ENCODE measurements around the gene ACTL8.

Gene ACTL8

GRCh38 chr1:17791480-17791879 lies 36.3 kb downstream of the ACTL8 start:
- Histone ChIP-seq H3K9me3 (ENCODE audit: low read length) (no peaks in the 10 kb centered on the region), H3K27me3 (ENCODE audit: control insufficient read depth in 1 of 2, insufficient read depth in 2 of 2, low read length in 2 of 2) (no peaks in the 10 kb centered on the region), H3K9ac (ENCODE audit: low read length) (no peak overlapping the region), H3K36me3 (ENCODE audit: insufficient read depth, low read length) (no peaks in the 10 kb centered on the region), H3K4me1 (ENCODE audit: insufficient read depth, low read length) (peaks cover 3% of the 10 kb centered on the region), H3K27ac (ENCODE audit: low read depth, low read length) (no peak overlapping the region), H3K4me3 (ENCODE audit: low read depth in 1 of 2, low read length in 2 of 2) (no peak overlapping the region)

DNA sequence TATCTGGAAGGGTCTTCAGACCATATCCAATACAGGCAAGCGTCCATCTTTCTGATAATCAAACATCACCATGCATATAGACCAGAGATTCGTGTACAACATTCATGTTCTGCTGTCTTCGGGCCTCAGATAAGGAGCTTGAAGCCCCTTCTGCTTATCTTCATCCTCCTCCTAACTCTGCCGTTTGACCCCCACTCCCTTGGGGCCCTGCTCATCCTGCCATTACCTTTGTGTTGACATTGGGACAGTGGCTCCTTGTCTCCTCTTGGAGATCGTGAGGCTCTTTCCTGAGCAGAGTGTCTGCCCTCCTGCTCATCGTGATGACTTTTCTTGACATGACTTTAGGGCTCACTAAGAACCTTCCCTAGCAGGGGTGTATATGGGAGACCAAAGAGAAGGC lies 37.3 kb downstream of the ACTL8 start:
- Histone ChIP-seq H3K9me3 (ENCODE audit: low read length) (no peaks in the 10 kb centered on the region), H3K27ac (ENCODE audit: low read depth, low read length) (no peak overlapping the region), H3K4me1 (ENCODE audit: insufficient read depth, low read length) (peaks cover 3% of the 10 kb centered on the region), H3K27me3 (ENCODE audit: control insufficient read depth in 1 of 2, insufficient read depth in 2 of 2, low read length in 2 of 2) (no peaks in the 10 kb centered on the region), H3K9ac (ENCODE audit: low read length) (no peak overlapping the region), H3K4me3 (ENCODE audit: low read depth in 1 of 2, low read length in 2 of 2) (no peak overlapping the region), H3K36me3 (ENCODE audit: insufficient read depth, low read length) (no peaks in the 10 kb centered on the region)

DNA sequence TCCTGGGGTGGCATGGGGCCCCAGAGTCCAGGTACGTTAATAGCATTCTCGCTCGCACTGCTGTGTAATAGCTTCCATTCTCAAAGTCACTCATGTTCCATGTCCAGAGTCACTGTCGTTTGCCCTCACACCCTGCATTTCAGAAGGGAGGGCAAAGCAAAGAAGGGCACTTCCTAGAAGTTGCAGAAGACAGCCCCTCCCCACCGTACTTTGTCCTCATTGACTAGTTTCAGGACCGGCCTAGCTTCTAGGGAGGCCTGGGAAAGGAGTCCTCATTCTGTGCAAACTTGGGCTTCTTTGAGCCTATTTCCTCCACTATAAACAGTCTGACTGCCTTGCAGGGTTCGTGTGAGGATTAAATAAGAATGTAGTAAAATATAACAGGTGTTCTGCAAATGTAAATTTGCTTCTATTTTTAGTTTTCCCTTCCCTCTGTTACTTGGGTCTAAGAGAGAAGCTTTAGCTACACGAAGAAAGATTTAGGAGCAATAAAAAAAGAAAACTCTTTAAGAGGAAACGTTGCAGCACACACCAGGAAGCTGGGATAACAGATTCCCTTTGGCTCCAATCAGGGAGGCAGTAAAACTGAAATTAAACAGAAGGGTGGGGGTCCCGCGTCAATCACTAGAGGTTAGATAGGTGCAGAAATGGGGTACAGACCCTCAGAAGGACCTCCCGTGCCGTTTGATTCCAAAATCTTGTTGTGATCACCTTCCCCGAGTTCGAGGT lies 40.1 kb downstream of the ACTL8 start:
- H3K9me3 ChIP-seq (ENCODE audit: low read length), result no peaks in the 10 kb centered on the region
- no peaks in the 10 kb centered on the region for H3K27me3 ChIP-seq (ENCODE audit: control insufficient read depth in 1 of 2, insufficient read depth in 2 of 2, low read length in 2 of 2)
- H3K4me1 ChIP-seq (ENCODE audit: insufficient read depth, low read length), result peaks cover 3% of the 10 kb centered on the region
- H3K27ac ChIP-seq (ENCODE audit: low read depth, low read length), result no peak overlapping the region
- no peak overlapping the region for H3K4me3 ChIP-seq (ENCODE audit: low read depth in 1 of 2, low read length in 2 of 2)
- no peaks in the 10 kb centered on the region for H3K36me3 ChIP-seq (ENCODE audit: insufficient read depth, low read length)
- no peak overlapping the region for H3K9ac ChIP-seq (ENCODE audit: low read length)

- H3K27me3 ChIP-seq (ENCODE audit: control insufficient read depth in 1 of 2, insufficient read depth in 2 of 2, low read length in 2 of 2), result no peaks in the 10 kb centered on the region
- H3K9ac ChIP-seq (ENCODE audit: low read length), result no peak overlapping the region
- peaks cover 3% of the 10 kb centered on the region for H3K4me1 ChIP-seq (ENCODE audit: insufficient read depth, low read length)
Observed at GRCh38 chr1:17795836-17796645, 40.9 kb downstream of the ACTL8 start.

DNA sequence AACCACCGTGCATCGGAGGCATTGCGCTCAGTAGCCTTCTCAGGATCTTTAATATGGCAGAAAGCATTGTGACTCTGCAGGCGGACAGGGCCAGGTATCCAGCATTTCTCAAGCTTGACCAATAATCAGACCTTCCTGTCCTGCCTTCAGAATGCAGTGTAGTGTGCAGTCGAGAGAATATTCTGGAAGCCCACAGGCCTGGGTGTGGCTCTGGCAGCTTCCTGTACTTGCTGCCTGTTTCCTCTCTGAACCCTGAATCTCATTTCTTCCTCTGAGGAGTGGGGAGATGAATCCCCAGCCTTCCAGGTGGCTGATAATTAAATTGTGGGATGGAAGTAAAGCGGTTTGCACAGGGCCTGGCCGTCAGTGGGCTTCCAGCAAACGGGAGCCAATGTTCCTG lies 42.3 kb downstream of the ACTL8 start:
- Histone ChIP-seq H3K9me3 (ENCODE audit: low read length) (no peaks in the 10 kb centered on the region), H3K9ac (ENCODE audit: low read length) (no peak overlapping the region), H3K27ac (ENCODE audit: low read depth, low read length) (no peak overlapping the region), H3K27me3 (ENCODE audit: control insufficient read depth in 1 of 2, insufficient read depth in 2 of 2, low read length in 2 of 2) (no peaks in the 10 kb centered on the region), H3K36me3 (ENCODE audit: insufficient read depth, low read length) (no peaks in the 10 kb centered on the region), H3K4me1 (ENCODE audit: insufficient read depth, low read length) (peaks cover 3% of the 10 kb centered on the region), H3K4me3 (ENCODE audit: low read depth in 1 of 2, low read length in 2 of 2) (no peak overlapping the region)

More at GRCh38 chr1:17795836-17796645, 40.9 kb downstream of the ACTL8 start:
- Histone ChIP-seq H3K27ac (ENCODE audit: low read depth, low read length) (no peak overlapping the region), H3K36me3 (ENCODE audit: insufficient read depth, low read length) (no peaks in the 10 kb centered on the region), H3K9me3 (ENCODE audit: low read length) (no peaks in the 10 kb centered on the region), H3K4me3 (ENCODE audit: low read depth in 1 of 2, low read length in 2 of 2) (no peak overlapping the region)

DNA sequence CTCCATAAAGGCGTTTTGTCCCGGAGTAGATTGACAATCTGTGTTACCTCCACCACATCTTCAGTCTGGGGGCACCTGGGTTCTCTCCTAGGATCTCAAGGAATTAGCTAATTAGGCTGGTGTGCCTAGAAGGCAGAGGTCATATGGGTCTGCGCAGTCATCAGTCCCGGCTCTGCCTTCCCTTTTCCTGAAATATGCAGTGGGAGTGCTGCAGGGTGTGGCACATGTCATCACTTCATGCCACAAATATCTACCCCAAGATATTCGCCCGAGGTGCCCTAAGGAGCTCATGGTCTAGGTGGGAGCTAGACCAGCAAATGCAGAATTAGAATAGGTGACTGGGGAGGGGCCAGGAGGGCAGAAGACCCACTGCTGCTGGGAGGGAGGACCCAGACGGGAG lies 42.9 kb downstream of the ACTL8 start:
- Histone ChIP-seq H3K27me3 (ENCODE audit: control insufficient read depth in 1 of 2, insufficient read depth in 2 of 2, low read length in 2 of 2) (no peaks in the 10 kb centered on the region), H3K9me3 (ENCODE audit: low read length) (no peaks in the 10 kb centered on the region), H3K27ac (ENCODE audit: low read depth, low read length) (no peak overlapping the region)

DNA sequence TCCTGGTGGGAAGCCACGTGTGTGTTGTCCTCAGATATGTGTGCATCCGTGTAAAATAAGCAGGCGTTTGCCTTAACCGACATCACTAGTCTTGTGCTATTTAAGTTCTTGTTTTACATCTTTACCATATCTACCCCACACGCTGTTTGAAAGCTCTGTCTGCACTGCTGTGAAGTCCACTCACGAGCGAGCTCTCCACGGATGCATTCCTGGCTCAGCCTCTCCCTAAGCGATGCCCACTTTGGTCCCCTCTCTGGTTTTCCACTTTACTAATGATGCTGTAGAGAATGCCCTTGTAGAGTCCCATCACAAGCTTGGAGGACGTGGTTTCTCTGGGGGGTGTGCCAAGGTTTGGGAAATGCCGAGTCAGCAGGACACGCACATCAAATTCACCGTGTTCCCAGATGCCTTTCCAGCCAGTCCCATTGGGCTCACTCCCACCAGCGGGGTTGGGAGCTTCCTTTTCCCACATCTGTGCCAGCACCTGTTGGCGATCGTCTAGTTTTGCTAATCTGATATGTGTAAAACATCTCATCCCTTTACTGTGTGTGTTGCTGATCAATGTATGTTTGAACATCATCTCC lies 43.8 kb downstream of the ACTL8 start:
- Histone ChIP-seq H3K36me3 (ENCODE audit: insufficient read depth, low read length) (no peaks in the 10 kb centered on the region), H3K27ac (ENCODE audit: low read depth, low read length) (no peak overlapping the region), H3K9me3 (ENCODE audit: low read length) (no peaks in the 10 kb centered on the region), H3K4me3 (ENCODE audit: low read depth in 1 of 2, low read length in 2 of 2) (no peak overlapping the region), H3K9ac (ENCODE audit: low read length) (no peak overlapping the region), H3K27me3 (ENCODE audit: control insufficient read depth in 1 of 2, insufficient read depth in 2 of 2, low read length in 2 of 2) (peaks cover 0 to under 1% of the 10 kb centered on the region in 2 donors), H3K4me1 (ENCODE audit: insufficient read depth, low read length) (peaks cover 3% of the 10 kb centered on the region)

More for the DNA sequence above, 42.9 kb downstream of the ACTL8 start:
- Histone ChIP-seq H3K4me1 (ENCODE audit: insufficient read depth, low read length) (peaks cover 3% of the 10 kb centered on the region), H3K36me3 (ENCODE audit: insufficient read depth, low read length) (no peaks in the 10 kb centered on the region), H3K9ac (ENCODE audit: low read length) (no peak overlapping the region), H3K4me3 (ENCODE audit: low read depth in 1 of 2, low read length in 2 of 2) (no peak overlapping the region)

- no peak overlapping the region for H3K4me3 ChIP-seq (ENCODE audit: low read depth in 1 of 2, low read length in 2 of 2)
- no peak overlapping the region for H3K27ac ChIP-seq (ENCODE audit: low read depth, low read length)
- H3K36me3 ChIP-seq (ENCODE audit: insufficient read depth, low read length), result no peaks in the 10 kb centered on the region
- no peak overlapping the region for H3K9ac ChIP-seq (ENCODE audit: low read length)
- peaks cover 0 to 4% of the 10 kb centered on the region in 2 donors for H3K27me3 ChIP-seq (ENCODE audit: control insufficient read depth in 1 of 2, insufficient read depth in 2 of 2, low read length in 2 of 2)
- H3K4me1 ChIP-seq (ENCODE audit: insufficient read depth, low read length), result peaks cover 3% of the 10 kb centered on the region
- no peaks in the 10 kb centered on the region for H3K9me3 ChIP-seq (ENCODE audit: low read length)
Observed at GRCh38 chr1:17799642-17800041, 44.5 kb downstream of the ACTL8 start.

DNA sequence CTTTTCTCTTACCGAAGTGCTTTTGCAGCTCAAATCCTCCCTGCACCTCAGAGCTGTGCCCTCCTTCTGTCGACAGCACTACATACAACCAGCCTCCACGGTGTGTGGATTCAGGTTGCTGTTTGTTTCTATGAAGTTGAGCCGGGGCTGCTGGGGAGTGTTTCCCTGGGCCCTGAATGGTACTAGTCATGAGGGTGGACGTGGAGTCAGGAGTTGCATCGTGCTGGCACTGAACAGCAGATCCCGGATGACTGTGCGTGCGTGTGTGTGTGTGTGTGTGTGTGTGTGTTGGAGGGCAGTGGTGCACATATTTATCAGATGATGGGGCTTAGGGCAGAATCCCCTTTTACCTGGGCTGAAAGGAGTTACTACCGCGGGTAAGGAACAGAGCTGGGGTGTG lies 47.0 kb downstream of the ACTL8 start:
- H3K27me3 ChIP-seq (ENCODE audit: control insufficient read depth in 1 of 2, insufficient read depth in 2 of 2, low read length in 2 of 2), result peaks cover 0 to 4% of the 10 kb centered on the region in 2 donors
- H3K36me3 ChIP-seq (ENCODE audit: insufficient read depth, low read length), result no peaks in the 10 kb centered on the region
- H3K9ac ChIP-seq (ENCODE audit: low read length), result no peak overlapping the region
- no peaks in the 10 kb centered on the region for H3K4me1 ChIP-seq (ENCODE audit: insufficient read depth, low read length)
- H3K9me3 ChIP-seq (ENCODE audit: low read length), result no peaks in the 10 kb centered on the region
- H3K4me3 ChIP-seq (ENCODE audit: low read depth in 1 of 2, low read length in 2 of 2), result no peak overlapping the region
- no peak overlapping the region for H3K27ac ChIP-seq (ENCODE audit: low read depth, low read length)

GRCh38 chr1:17802945-17803344 lies 47.8 kb downstream of the ACTL8 start:
- peaks cover 0 to 4% of the 10 kb centered on the region in 2 donors for H3K27me3 ChIP-seq (ENCODE audit: control insufficient read depth in 1 of 2, insufficient read depth in 2 of 2, low read length in 2 of 2)

DNA sequence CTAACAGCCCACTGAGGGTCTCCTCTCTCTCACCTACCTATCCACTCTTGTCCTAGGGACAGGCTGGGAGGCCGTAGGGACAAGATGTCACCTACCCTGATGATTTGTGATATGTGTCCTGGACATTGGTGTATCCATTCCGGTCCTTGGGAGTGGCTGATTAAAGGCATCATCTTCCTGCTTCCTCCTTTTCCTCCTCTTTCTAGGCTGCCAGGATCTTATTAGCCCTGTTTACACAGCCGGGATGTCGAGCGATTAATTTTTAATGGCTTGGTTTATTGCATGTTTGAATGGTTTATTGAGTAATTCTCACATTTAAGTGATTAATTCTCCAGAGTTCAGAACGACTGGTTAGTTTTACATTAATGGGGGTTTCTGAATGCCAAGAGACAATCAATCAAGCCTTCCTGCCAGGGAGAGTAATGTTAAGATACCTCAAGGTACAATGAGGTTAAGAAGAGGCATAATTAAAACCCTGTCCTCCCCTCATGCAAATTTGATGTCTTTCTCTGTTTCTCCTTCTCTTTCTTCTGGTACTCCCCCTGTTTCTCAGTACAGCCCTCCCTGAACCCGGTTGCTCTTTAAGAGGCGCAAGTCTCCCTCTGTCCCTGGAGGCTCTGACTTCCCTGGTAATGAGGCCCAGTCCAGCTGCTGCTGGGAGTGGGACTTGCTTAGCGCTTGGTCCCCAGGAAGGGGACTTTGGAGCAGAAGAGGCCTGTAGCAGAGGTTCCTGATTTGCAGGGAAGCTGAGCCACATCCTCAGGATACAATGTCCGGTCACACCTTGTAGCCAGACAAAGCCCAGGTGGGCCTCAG lies 50.9 kb downstream of the ACTL8 start:
- H3K9me3 ChIP-seq (ENCODE audit: low read length), result no peaks in the 10 kb centered on the region
- H3K36me3 ChIP-seq (ENCODE audit: insufficient read depth, low read length), result no peaks in the 10 kb centered on the region
- H3K9ac ChIP-seq (ENCODE audit: low read length), result no peak overlapping the region
- H3K27ac ChIP-seq (ENCODE audit: low read depth, low read length), result no peak overlapping the region
- no peaks in the 10 kb centered on the region for H3K4me1 ChIP-seq (ENCODE audit: insufficient read depth, low read length)
- H3K4me3 ChIP-seq (ENCODE audit: low read depth in 1 of 2, low read length in 2 of 2), result no peak overlapping the region
- H3K27me3 ChIP-seq (ENCODE audit: control insufficient read depth in 1 of 2, insufficient read depth in 2 of 2, low read length in 2 of 2), result peaks cover 0 to 4% of the 10 kb centered on the region in 2 donors

More at GRCh38 chr1:17802945-17803344, 47.8 kb downstream of the ACTL8 start:
- H3K4me3 ChIP-seq (ENCODE audit: low read depth in 1 of 2, low read length in 2 of 2), result no peak overlapping the region
- no peaks in the 10 kb centered on the region for H3K9me3 ChIP-seq (ENCODE audit: low read length)
- no peaks in the 10 kb centered on the region for H3K36me3 ChIP-seq (ENCODE audit: insufficient read depth, low read length)
- H3K4me1 ChIP-seq (ENCODE audit: insufficient read depth, low read length), result no peaks in the 10 kb centered on the region
- no peak overlapping the region for H3K9ac ChIP-seq (ENCODE audit: low read length)
- H3K27ac ChIP-seq (ENCODE audit: low read depth, low read length), result no peak overlapping the region
